GM12873 (cell line): Measurements from ENCODE around the gene ACYP2.

Experiments used
- TF ChIP-seq, protein P1 (sequence below): IDR thresholded peaks from 2 replicates; pipeline ENCODE4 v1.5.1; 2012; ENCODE audit warnings: low read depth, mild to moderate bottlenecking, moderate library complexity, low read length, control low read depth; ENCODE audit not compliant: insufficient read depth; ENCODE audit errors: missing control alignments

Gene ACYP2

DNA sequence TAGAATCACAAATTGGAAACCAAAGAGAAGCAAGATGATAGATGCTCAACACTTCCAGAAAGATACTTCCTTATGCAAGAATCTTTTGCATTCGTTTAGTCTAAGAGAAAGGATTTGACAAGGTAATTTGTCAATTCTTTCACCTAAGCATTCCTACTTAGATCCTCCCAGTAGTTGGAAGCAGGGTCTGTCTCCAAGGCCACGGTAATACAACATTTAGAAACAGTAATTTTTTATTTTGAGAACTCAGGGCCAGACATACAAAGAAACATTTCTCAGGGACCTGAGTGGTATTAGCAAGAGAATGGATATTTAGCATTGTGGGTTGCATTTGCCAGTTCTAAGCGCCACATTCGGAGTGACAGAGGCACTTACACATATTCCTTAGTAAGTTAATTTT lies 68.6 kb downstream of the ACYP2 start:
- TF ChIP-seq, protein P1, sequence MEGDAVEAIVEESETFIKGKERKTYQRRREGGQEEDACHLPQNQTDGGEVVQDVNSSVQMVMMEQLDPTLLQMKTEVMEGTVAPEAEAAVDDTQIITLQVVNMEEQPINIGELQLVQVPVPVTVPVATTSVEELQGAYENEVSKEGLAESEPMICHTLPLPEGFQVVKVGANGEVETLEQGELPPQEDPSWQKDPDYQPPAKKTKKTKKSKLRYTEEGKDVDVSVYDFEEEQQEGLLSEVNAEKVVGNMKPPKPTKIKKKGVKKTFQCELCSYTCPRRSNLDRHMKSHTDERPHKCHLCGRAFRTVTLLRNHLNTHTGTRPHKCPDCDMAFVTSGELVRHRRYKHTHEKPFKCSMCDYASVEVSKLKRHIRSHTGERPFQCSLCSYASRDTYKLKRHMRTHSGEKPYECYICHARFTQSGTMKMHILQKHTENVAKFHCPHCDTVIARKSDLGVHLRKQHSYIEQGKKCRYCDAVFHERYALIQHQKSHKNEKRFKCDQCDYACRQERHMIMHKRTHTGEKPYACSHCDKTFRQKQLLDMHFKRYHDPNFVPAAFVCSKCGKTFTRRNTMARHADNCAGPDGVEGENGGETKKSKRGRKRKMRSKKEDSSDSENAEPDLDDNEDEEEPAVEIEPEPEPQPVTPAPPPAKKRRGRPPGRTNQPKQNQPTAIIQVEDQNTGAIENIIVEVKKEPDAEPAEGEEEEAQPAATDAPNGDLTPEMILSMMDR, result no peak

DNA sequence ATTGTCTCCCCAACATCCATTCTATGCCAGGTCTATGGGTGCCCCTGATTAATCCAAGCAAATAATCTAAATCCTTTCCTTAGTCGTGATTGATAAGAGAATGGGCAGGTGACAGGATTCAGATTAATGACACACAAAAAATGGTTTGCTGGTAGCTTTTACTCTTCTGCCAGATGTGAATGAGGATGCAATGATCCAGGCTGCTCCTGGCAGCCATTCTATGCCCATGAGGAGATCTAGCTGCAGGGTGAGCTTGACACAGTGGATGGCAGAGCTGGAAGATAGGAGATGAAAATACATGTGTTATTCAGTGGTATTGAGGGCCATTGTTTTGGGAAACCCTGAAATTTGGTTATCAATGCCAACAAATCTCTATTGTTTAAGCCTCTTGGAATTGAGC lies 69.7 kb downstream of the ACYP2 start:
- TF ChIP-seq, protein P1, result no peak

DNA sequence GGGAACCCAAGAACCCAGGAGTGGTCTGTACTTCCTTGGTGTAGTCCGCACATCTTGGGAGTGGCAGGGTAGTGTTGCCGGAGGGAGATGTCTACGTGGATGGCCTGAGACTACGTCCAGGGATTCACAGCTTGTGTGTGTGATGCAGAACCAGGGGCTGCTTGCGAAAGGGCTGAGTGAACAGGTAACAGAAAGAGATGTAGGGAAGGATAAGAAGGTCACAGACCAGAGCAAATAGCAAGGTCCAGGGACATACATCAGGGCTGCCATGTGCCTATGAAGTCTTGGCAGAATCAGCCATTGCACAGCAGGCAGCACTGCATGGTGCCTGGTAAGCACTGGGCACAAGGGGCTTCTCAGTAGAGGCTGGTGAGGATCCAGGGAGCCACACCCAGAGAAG lies 71.9 kb downstream of the ACYP2 start:
- TF ChIP-seq, protein P1, result no peak

DNA sequence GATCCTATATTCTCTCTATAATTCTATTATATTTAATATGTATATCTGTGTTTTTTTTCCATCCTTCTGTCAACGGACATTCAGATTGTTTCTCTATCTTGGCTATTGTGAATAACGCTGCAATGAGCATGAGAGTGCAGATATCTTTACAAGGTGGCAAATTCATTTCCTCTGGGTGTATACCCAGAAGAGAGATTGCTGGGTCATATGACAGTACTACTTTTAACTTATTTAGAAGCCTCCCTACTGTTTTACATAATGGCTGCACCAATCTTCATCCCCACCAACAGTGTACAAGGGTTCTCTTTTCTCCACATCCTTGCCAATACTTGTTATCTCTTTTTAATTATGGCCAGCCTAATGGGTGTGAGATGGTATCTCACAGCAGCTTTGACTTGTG lies 74.1 kb downstream of the ACYP2 start:
- TF ChIP-seq, protein P1, result no peak

DNA sequence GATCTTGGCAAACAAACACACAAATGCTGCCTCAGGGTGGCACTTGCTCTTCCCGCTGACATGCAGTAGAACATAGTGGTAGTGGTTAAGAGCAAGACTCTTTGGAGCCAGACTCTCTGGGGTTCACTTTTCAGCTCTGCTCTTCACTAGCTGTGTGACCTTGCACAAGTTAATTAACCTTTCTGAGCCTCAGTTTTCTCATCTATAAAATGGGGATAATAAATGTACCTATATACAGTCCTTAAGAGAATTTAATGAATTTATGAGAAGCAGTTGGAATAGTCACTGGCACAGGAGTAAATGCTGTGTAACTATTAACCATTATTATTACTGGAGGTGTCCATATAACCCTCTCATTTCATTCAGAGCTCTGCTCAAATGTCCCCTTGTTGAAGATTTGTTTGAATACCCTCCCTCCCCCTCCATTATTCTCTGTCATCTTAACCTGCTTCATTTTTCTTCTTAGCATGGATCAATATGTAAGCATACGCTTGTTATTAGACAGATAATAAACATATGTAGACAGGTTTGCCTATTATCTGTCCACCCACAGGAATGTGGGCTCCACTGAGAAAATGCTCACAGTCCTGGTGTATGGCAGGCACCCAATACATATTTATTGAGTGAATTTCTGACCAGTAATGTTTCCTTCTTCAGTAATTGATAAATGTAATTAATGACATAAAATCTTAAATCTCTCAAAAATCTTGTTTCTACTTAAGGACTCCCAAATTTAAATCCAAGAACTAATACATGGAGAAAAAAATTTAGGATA lies 76.1 kb downstream of the ACYP2 start:
- TF ChIP-seq, protein P1, result no peak

DNA sequence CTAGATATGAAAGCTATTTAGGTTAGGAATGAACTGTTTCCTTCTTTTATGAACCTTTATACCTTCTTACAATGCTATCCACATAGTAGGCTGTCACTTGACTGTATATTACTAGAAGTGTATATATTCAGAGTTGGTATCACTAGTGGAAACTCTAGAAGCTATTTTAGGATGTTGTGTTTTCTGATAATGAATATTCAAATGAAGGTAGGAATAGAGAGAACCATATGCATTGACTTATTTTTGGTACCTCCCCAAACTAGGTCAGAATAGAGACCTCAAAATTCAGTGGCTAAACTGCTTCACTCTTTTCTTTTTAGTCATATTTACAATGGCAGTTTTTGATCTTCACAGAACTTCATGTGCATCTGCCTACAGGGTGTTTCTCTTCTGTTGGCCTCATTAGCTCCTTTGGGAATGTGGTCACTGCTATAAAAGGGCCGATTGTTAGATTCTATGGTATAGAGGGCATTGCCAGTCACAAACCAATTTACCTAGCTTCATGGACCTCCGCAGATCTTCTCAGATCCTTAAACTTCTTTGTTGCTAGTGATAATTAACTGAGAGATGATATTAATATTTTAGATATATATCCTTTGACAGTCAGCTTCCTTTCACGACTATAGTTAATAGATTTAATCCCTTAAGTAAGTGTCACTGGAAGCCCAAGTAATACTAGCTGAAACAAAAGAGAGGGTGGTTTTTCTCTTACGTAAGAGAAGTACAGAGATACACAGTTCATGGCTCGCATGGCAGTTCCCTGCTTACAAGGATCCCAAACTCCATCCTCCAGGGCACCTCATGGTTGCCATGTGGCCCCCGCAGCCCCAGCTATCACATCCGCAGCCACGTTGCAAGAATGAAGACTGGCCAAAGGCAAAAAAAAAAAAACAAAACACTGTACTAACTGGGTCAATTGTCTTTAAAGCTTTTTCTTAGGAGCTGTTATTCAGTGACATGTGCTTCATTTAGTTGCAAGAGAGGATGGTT lies 79.6 kb downstream of the ACYP2 start:
- TF ChIP-seq, protein P1, result no peak

DNA sequence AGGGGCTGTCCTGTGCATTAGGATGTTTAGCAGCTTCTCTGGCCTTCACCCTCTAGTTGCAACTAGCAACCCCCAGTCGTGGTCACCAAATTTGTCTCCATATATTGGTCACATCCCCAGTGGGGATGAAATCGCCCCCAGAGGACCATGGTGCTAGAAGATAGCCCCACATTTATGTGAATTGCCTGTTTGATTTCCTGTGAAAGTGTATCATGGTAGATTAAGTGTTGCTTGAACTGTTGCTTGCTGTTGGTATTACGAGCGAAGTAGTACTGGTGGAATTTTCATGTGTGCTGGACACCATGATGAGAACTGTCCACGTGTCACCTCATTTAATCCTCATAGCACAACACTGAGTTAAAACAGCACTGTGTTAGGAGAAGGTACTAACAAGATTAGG lies 81.2 kb downstream of the ACYP2 start:
- TF ChIP-seq, protein P1, result no peak
